Caki2 (cell line): Measurements from ENCODE around the gene RPS13. TPM values are rescaled to one million over a fixed set of nuclear protein-coding genes. Genes with fewer than 3 reads are reported as not detected.
"Not testable (repeated sequence)": the region's sequence is repeated elsewhere in the genome, so short reads cannot be mapped to it uniquely, and the experiment has no call there.

Source experiments
- DNase-seq: peaks from one replicate; pipeline ENCODE4 v3.0.0-alpha.2; 2015; ENCODE audit warnings: low read depth
- in situ Hi-C: cut with HindIII; loops from 2 replicates; pipeline ENCODE4 v1.10.0; 2016; ENCODE audit warnings: low sequenced_read_pairs, low pct_unique_long_range_greater_than_20kb, mixed read lengths
- total RNA-seq: library from RNA; depleted of rRNA; stranded (reverse); fragments of >200 nt; shearing (Covaris generic); gene quantifications from 2 replicates; pipeline ENCODE4 v1.2.3, GENCODE V29; 2014; ENCODE audit warnings: low replicate concordance; rRNA removed

Gene RPS13
- total RNA-seq = 827 and 1,128 TPM in 2 replicates

DNA sequence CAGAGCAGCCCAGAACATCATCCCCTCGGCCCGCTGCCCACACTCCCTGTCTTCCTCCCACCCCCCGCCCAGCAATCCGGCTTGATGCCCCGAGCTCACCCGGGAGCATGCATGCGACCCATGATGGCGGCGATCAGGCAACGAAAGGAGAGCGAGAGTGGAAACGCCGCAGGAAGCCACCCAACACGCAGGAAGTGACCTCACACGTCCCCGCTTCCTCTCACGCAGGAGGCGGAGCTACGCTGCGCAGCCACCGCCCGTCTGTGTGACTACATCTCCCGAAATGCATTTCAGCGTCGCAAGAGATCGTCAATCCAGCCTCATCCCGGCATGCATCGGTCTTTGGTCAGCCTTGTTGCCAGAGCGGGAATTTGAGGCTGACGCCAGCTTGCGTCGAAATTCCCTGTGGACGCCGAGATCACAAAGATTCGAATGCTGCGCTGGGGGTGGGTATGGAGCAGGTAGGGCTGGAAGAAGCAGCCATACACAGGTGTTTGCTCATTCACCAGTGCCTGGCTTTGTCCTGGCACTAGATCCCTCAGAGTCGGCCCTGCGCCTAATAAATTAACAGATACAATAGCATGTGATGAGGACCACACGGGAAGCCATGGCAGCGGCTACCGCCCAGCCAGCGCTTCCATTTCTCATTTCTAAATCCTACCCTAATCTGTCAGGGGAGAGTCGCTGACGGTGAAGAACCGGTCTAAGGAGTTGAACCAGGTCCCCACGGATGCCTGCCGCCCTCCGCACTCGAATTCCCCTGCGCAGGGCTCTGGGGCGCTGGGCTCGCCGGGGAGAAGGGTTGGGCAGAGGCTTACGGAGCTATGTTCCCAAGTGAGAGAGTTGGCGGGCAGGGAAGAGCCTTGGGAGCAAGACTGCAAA is at the start of gene RPS13:
Gene RPS13, minus strand, starts transcription at position 148 of the 882 bp plus-strand sequence. Its CDS starts 26 bp downstream, at position 122.
- in situ Hi-C loops = no loop called here
- peak; percentile 95 for DNase-seq

GRCh38 chr11:17121981-17122380 is 44.5 kb upstream of the RPS13 start:
- in situ Hi-C loops = no loop called here
- no peak for DNase-seq

GRCh38 chr11:17117262-17117661 is 39.8 kb upstream of the RPS13 start:
- in situ Hi-C loops = no loop called here

DNA sequence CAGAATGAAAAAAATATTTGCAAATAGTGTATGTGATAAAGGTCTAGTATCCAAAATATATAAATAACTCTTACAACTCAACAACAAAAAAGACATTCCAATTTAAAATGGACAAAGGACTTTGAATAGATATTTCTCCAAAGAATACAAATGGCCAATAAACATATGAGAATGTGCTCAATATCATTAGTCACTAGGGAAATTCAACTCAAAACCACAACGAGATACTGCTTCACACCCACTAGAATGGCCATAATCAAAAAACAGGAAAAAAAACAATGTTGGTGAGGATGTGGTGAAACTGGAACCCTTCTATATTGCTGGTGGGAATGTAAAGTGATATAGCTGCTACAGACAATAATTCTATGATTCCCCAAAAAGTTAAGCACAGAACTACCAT is 38.6 kb upstream of the RPS13 start:
- DNase-seq = no peak
- in situ Hi-C loops = no loop called here

More at GRCh38 chr11:17117262-17117661, 39.8 kb upstream of the RPS13 start:
- no peak for DNase-seq

DNA sequence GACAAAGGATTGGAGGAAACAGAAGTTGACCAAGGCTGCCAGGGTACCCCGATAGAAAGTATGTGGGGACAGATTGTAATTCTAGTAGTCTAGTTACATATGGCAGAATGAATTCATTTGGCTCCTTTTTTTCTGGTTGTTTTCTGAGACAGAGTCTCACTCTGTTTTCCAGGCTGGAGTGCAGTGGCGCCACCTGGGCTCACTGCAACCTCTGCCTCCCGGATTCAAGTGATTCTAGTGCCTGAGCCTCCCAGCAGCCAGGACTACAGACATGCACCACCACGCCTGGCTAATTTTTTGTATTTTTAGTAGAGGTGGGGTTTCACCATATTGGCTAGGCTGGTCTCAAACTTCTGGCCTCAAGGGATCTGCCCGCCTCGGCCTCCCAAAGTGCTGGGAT is 30.3 kb upstream of the RPS13 start:
- in situ Hi-C loops = not testable (repeated sequence)
- peak; percentile 14 for DNase-seq

DNA sequence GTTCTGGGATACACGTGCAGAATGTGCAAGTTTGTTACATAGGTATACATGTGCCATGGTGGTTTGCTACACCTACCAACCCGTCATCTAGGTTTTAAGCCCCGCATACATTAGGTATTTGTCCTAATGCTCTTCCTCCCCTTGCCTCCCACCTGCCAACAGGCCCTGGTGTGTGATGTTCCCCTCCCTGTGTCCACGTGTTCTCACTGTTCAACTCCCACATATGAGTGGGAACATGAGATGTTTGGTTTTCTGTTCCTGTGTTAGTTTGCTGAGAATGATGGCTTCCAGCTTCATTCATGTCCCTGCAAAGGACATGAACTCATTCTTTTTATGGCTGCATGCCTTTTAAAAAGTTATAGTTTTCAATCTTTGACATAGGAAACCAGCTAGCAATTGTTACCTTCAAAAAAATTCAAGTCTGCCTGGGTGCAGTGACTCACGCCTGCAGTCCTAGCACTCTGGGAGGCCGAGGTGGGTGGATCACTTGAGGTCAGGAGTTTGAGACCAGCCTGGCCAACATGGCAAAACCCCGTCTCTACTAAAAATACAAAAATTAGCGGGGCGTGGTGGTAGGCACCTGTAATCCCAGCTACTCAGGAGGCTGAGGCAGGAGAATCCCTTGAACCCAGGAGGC is 28.1 kb upstream of the RPS13 start:
- DNase-seq, in situ Hi-C loops: not testable (repeated sequence)

GRCh38 chr11:17102462-17102861 is 25.0 kb upstream of the RPS13 start:
- in situ Hi-C loops = no loop called here
- DNase-seq = no peak

DNA sequence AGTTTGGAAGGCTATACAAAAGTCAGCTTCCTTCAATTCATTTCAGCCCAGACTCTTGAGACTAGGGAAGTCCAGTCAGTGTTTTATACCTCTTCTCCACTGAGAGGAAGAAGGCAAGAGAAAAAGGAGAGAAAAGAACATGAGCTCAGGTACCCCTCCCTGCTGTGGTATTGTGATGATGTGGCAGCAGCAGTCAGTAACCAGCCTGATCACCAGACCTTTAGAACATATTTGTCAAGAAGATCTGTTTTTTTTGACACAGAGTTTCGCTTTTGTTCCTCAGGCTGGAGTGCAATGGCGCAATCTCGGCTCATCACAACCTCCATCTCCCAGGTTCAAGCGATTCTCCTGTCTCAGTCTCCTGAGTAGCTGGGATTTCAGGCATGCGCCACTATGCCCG is 21.2 kb upstream of the RPS13 start:
- in situ Hi-C loops = no loop called here
- DNase-seq = no peak

- no peak for DNase-seq
- in situ Hi-C loops = no loop called here
Observed at GRCh38 chr11:17098038-17098437, 20.6 kb upstream of the RPS13 start.

- in situ Hi-C loops, DNase-seq: not testable (repeated sequence)
Observed at GRCh38 chr11:17085976-17086375, 8.5 kb upstream of the RPS13 start.

- in situ Hi-C loops = no loop called here
- DNase-seq = no peak
Observed at GRCh38 chr11:17077240-17077519, 287 bp downstream of the RPS13 start.

DNA sequence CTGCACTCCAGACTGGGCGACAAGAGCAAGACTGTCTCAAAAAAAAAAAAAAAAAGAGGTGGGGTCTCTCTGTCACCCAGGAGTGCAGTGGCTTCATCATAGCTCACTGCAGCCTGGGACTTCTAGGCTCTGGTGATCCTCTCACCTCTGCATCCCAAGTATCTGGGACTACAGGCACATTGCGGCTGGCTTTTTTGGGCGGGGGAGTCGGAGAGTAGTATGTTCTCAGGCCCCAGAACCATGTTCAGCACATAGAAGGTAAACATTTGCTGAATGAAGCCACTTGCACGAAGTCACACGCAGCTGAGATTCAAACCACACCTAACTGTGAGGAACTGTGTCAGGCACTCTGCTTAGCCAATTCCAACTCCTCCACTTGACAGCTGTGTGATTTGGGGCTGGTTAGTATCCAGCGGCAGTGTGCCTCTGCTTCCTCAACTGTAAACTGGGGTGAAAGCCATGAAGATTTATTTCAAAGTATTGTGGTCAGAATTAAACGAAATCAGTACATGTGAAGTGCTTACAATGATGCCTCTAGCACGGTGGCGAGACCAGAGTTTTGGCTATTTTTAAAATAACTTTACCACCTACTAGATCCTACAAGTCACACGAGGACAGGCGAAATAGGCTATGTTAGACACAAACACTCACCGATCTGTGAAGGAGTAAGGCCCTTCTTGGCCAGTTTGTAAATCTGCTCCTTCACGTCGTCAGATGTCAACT is 789 bp downstream of the RPS13 start:
- no peak for DNase-seq
- in situ Hi-C loops = no loop called here

GRCh38 chr11:17075506-17075905 is 2.0 kb downstream of the RPS13 start:
- in situ Hi-C loops = no loop called here
- no peak for DNase-seq

GRCh38 chr11:17073370-17074027 is 4.0 kb downstream of the RPS13 start:
- in situ Hi-C loops = no loop called here
- no peak for DNase-seq

DNA sequence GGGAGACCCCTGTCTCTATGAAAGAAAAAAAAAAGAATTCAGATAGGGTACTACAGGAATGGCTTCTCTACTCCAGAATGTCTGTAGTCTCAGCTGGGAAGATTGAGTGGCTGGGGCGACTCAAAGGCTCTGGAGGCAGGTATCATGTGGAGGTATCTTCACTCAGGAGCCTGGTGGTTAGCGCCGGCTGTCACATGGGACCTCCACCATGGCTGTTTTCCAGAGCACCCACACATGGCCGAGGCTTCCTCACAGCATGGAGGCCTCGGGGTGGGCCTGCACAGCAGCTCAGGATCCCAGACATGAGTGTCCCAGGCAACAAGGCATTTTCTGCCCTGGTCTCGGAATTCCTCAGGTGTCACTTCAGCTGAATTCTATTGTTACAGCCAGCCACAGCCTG is 10.1 kb downstream of the RPS13 start:
- in situ Hi-C loops = no loop called here
- DNase-seq = no peak

- in situ Hi-C loops = no loop called here
- no peak for DNase-seq
Observed at GRCh38 chr11:17066691-17067090, 10.8 kb downstream of the RPS13 start.

DNA sequence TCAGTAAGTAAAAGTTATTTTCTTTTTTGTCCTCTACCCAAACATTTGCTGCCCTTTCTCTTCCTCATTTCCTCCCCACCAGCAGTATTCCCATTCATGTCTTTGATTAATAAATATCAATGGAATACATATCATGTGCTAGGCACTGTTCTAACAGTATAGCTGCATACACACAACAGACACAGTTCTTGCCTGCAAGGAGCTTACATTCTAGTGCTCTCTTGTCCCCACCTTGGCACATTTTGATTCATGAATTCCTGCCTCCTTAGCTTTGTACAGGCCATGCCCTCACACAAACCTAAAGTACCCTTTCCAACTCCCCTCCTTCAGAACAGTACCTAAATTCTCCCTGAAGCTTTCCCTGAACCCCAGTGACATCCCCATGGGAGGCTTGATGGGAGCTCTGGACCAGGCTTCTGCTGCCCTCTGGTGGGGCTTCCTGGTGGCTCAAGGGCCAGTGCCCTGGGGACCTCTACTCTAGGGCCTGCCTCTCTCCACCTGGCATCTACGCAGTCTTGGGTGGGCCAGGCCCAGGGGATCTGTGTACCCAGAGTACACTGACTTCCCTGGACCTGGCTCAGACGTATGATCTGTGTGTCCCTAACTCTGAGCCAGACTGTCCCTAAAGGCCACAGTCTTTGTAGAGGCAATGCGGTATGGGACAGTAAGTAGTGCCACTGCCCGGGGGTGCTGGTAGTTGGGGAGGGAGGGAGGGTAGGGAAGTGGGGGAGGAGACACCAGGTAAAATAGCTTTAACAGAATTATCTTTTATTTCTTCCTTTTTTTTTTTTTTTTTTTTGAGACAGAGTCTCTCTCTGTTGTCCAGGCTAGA is 14.1 kb downstream of the RPS13 start:
- in situ Hi-C loops = no loop called here
- peak; percentile 29 for DNase-seq

DNA sequence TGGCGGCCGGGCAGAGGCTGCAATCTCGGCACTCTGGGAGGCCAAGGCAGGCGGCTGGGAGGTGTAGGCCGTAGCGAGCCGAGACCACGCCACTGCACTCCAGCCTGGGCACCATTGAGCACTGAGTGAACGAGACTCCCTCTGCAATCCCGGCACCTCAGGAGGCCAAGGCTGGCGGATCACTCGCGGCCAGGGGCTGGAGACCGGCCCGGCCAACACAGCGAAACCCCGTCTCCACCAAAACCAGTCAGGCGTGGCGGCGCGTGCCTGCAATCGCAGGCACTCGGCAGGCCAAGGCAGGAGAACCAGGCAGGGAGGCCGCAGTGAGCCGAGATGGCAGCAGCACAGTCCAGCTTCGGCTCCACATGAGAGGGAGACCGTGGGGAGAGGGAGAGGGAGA is 26.3 kb downstream of the RPS13 start:
- DNase-seq, in situ Hi-C loops: not testable (repeated sequence)
